GM18519 (cell line): Measurements from ENCODE around the gene SH3PXD2B.

Source experiments
- ATAC-seq: cut with Tn5 transposase; IDR thresholded peaks from one replicate; pipeline ENCODE4 v1.9.1; 2021; ENCODE audit warnings: mild to moderate bottlenecking, moderate library complexity; ENCODE audit not compliant: unreplicated experiment, low FRiP score

The SH3PXD2B gene

GRCh38 chr5:172438319-172438668 lies 16.0 kb downstream of the SH3PXD2B start:
- ATAC-seq: no peak

- ATAC-seq: no peak
Measured at GRCh38 chr5:172437445-172438318, 16.6 kb downstream of the SH3PXD2B start.

- ATAC-seq: no peak
Measured at GRCh38 chr5:172436879-172437369, 17.4 kb downstream of the SH3PXD2B start.

- no peak for ATAC-seq
Measured at GRCh38 chr5:172436078-172436878, 18.0 kb downstream of the SH3PXD2B start.

GRCh38 chr5:172435362-172436077 lies 18.8 kb downstream of the SH3PXD2B start:
- no peak for ATAC-seq

- no peak for ATAC-seq
Measured at GRCh38 chr5:172434251-172434650, 20.1 kb downstream of the SH3PXD2B start.

- no peak for ATAC-seq
Measured at GRCh38 chr5:172433513-172433912, 20.8 kb downstream of the SH3PXD2B start.

- no peak for ATAC-seq
Measured at GRCh38 chr5:172433071-172433470, 21.3 kb downstream of the SH3PXD2B start.

GRCh38 chr5:172430354-172430753 lies 24.0 kb downstream of the SH3PXD2B start:
- no peak for ATAC-seq

DNA sequence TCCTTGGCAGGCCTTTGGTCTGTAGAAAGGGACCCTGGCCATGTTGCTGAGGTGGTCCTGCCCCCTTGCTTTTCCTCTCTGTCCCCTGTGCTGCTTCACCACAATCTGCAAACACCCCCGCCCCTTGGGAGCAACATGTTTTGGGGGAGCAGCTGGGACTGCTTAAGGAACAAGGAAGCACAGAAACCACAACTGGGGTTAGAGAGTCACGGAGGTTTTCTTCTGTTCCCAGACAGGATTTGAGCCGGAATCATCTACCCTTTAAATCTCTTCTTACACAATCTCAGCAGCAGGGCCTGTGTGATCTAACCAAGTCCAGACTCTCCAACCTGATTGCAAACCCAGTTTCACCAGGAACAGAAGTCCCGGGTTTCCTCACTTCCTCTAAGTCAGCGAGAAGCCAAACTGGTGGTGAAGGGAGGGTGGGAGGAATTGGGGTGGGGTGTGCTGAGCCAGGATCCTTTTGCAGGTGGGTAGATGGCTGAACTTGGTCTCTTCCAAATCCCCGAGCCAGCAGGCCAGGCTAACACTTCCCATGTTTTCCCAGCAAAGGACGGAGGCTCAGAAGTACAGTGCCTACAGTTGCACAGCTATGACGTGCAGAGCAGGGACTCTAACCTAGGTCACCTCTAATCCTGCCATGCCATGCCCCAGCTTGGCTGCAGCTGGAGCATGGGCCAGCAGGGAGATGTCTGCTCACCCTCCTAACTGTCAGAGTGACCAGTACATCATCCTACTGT lies 25.0 kb downstream of the SH3PXD2B start:
- ATAC-seq: no peak

GRCh38 chr5:172428224-172429166 lies 25.8 kb downstream of the SH3PXD2B start:
- ATAC-seq: no peak

DNA sequence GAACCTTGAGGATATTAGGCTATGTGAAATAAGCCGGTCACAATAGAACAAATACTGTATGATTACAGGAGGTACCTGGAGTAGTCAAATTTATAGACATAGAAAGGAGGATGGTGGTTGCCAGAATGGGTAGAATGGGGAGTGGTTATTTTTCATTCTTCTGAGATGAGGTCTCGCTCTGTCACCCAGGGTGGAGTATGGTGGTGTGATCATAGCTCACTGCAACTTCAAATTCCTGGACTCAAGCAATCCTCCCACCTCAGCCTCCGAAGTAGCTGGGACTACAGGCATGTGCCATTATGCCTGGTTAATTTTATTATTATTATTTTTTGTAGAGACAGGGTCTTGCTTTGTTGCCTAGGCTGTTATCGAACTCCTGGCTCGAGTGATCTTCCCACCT lies 27.1 kb downstream of the SH3PXD2B start:
- no peak for ATAC-seq

- no peak for ATAC-seq
Measured at GRCh38 chr5:172426086-172426485, 28.2 kb downstream of the SH3PXD2B start.

DNA sequence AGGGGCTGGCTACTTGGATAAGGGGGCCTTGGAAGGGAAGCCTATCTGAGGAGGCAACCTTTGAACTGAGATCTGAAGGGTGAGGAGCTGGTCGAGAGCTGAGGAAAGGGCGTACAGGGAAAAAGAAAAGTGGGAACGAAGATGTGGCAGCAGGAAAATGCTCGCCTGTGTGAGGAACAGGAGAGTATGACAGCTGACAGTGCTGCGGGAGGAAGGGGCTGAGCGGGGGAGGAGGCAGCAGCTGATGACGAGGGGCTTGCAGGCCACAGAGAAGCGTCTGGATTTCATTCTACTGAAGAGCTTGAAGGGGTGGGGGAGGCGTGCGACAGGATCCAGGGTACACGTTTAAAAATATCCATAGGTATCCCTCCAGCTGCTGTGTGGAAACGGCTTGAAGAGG lies 28.9 kb downstream of the SH3PXD2B start:
- ATAC-seq: no peak

- no peak for ATAC-seq
Measured at GRCh38 chr5:172424808-172425207, 29.5 kb downstream of the SH3PXD2B start.

DNA sequence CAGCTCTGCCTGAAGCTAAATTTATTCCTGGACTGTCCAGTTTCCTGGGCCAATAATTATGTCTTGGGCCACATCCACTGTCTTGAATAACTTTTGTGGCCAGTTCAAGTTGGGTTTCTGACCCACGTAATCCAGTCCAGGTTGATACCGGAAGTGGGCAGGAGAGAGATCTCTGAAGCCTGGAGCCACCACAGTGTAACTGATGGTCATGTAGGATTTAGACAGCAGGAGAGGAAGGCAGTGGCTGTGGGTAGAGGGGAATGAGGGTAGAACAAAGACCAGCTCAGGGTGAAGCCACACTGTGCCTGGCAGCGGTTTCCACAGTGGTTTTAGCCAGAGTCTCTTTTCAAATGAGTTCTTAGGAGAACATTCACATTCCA lies 30.2 kb downstream of the SH3PXD2B start:
- ATAC-seq: no peak

- ATAC-seq: no peak
Measured at GRCh38 chr5:172423379-172424110, 30.8 kb downstream of the SH3PXD2B start.

DNA sequence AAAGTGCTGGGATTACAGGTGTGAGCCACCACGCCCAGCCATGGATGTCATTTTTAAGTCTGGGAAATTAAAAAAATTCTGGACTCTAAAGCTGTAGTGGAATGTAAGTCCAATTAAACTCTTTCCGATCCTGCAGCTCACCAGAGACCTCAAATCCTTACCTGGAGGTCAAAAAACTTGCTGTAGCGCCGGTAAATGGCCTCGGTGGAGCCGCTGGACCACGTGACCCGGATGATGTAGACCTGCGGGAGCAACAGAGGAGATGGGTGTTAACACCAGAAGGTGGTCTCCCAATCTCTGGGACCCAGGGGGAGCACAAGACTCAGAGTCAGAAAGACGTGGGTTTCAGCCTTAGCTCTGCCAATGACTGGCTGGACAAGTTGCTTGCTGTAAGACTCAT lies 32.1 kb downstream of the SH3PXD2B start:
- ATAC-seq: no peak

DNA sequence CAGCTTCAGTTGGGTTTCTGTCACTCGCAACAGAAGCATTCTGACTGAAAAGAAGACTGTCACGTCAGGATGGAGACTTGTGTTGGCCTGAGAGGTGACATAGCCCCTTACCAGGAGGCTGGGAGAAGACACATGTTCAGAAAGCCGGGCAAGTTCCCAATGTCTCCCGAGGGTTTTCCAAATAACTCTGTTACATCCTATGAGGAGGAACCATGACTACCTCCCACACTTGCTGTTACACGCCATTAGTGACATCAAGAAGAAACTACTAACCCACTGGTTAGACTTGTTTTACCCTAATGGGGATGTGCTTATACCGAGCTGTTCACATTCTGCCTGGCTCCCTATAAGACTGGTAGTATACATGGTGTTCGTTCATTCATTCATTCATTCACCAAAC lies 33.3 kb downstream of the SH3PXD2B start:
- no peak for ATAC-seq
